Pancreas (tissue), 10 donors: Measurements from ENCODE around the gene PATE4. TPM values are rescaled to one million over a fixed set of nuclear protein-coding genes. Genes with fewer than 3 reads are reported as not detected.
"Not testable (repeated sequence)": the region's sequence is repeated elsewhere in the genome, so short reads cannot be mapped to it uniquely, and the experiment has no call there.

Experiments
- ATAC-seq, 4 donors: fragments of 200-7000 bp; cut with Tn5 transposase; one replicate each; pipeline versions ENCODE4 v1.8.0 to v1.9.1; 2020; ENCODE audit warnings: mild to moderate bottlenecking in 4 of 4, moderate library complexity in 4 of 4
- DNase-seq, 6 donors: peaks; one replicate each; pipeline ENCODE4 v3.0.0-alpha.2; 2020
- FAIRE-seq: peaks from 2 replicates; lab custom pipeline; 2012; peaks lifted over from hg19 to GRCh38; lab: Jason Lieb, UNC
- H3K27ac ChIP-seq, 4 donors: fragments of 200-600 bp; sonication (generic); 1 replicate in 3 of 4; 2 replicates in 1 of 4; pipeline versions ENCODE4 v1.5.0 to v1.8.0; 2020
- H3K27me3 ChIP-seq, 4 donors: fragments of 200-600 bp; one replicate each; pipeline ENCODE4 v1.8.0; 2021
- H3K36me3 ChIP-seq, 3 donors: fragments of 200-600 bp; sonication (generic) in 1 of 3; one replicate each; pipeline versions ENCODE4 v1.5.0 to v1.8.0; 2020 to 2021
- H3K4me1 ChIP-seq, 3 donors: fragments of 200-600 bp; one replicate each; pipeline ENCODE4 v1.8.0; 2021
- H3K4me3 ChIP-seq, 4 donors: fragments of 200-600 bp; sonication (generic) in 2 of 4; one replicate each; pipeline versions ENCODE4 v1.5.0 to v1.8.0; 2020 to 2021
- H3K9me3 ChIP-seq, 4 donors: fragments of 200-600 bp; one replicate each; pipeline ENCODE4 v1.8.0; 2021
- WGBS, 2 donors: extraction: QIAGEN DNeasy Blood & Tissue Kit; methylation state at CpG; one replicate each; pipeline ENCODE4 v1.1.7; 2013; 5-methylcytosine and 5-hydroxymethylcytosine counted together
- intact Hi-C, 3 donors: fragments of 100-400 bp; cut with DNase I; formaldehyde crosslinking; loops; one replicate each; pipeline versions ENCODE4 v1.11.1 to v1.14.2; 2022
- polyA plus RNA-seq, 2 donors: library from polyadenylated mRNA; stranded (reverse); fragments of 200-250 nt; gene quantifications; one replicate each; pipeline ENCODE4 v1.2.3, GENCODE V29; 2013
- total RNA-seq, 6 donors: library from RNA; stranded (reverse); fragmentation: NEBNext Ultra II Directional in 4 of 6; extraction: Animal tissue kit (Norgen Biotek cat#: 25700) in 4 of 6; gene quantifications; one replicate each; pipeline versions ENCODE4 v1.2.1 to v1.2.4, GENCODE V29; 2021 to 2023
- TF ChIP-seq, protein P1 (sequence below), 4 donors: fragments of 200-600 bp; sonication (generic) in 3 of 4; IDR thresholded peaks; one replicate each; pipeline versions ENCODE4 v1.5.0 to v1.8.0; 2021; ENCODE audit warnings: antibody characterized with exemption in 4 of 4
- donor health status: healthy with polysubstance abuse.
- donor health status: DM: no; HTN: no; CAD: no; lungs with moderate emphysema.
- donor health status: DM: no; HTN: no; CAD: no.
- donor health status: control.
- donor health status: control.
- donor health status: Bipolar disorder and iron deficiency.
- donor health status: DM: yes; HTN: yes; CAD: no.
- donor health status: DM: no; HTN: no; CAD: no.
- donor health status: DM: no; HTN: no; CAD: no.
- donor health status: DM: yes; HTN: yes; CAD: no.

Gene PATE4
- total and polyA plus RNA-seq, 8 donors: not detected

DNA sequence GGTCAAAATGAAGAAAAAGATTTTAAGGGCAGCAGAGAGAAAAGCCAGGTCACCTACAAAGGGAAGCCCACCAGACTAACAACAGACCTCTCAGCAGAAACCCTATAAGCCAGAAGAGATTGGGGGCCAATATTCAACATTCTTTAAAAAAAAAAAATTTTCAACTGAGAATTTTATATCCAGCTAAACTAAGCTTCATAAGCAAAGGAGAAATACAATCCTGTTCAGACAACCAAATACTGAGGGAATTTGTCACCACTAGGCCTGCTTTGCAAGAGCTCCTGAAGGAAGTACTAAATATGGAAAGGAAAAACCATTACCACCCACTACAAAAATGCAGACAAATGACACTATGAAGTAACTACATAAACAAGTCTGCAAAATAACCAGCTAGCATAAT lies 13.1 kb downstream of the PATE4 start:
- TF ChIP-seq, protein P1, sequence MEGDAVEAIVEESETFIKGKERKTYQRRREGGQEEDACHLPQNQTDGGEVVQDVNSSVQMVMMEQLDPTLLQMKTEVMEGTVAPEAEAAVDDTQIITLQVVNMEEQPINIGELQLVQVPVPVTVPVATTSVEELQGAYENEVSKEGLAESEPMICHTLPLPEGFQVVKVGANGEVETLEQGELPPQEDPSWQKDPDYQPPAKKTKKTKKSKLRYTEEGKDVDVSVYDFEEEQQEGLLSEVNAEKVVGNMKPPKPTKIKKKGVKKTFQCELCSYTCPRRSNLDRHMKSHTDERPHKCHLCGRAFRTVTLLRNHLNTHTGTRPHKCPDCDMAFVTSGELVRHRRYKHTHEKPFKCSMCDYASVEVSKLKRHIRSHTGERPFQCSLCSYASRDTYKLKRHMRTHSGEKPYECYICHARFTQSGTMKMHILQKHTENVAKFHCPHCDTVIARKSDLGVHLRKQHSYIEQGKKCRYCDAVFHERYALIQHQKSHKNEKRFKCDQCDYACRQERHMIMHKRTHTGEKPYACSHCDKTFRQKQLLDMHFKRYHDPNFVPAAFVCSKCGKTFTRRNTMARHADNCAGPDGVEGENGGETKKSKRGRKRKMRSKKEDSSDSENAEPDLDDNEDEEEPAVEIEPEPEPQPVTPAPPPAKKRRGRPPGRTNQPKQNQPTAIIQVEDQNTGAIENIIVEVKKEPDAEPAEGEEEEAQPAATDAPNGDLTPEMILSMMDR (IDR thresholded peaks at IDR 0.05): no peak
- no peak for DNase-seq
- Histone ChIP-seq H3K4me3 (no peak overlapping the region), H3K4me1 (no peaks in the 10 kb centered on the region), H3K36me3 (no peaks in the 10 kb centered on the region), H3K27me3 (no peaks in the 10 kb centered on the region), H3K9me3 (no peaks in the 10 kb centered on the region), H3K27ac (no peak overlapping the region)
- intact Hi-C loops: no loop called here
- FAIRE-seq: no peak
- no peak for ATAC-seq

DNA sequence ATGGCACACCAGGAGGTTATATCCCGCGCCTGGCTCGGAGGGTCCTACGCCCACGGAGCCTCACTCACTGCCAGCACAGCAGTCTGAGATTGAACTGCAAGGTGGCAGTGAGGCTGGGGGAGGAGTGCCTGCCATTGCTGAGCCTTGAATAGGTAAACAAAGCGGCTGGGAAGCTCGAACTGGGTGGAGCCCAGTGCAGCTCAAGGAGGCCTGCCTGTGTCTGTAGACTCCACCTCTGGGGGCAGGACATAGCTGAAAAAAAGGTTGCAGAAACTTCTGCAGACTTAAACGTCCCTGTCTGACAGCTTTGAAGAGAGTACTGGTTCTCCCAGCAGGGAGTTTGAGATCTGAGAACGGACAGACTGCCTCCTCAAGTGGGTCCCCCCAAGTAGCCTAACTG lies 24.6 kb downstream of the PATE4 start:
- intact Hi-C loops: not testable (repeated sequence)
- WGBS, 2 donors: 73 to 80% methylated on average over 9 of the region's 9 CpGs

DNA sequence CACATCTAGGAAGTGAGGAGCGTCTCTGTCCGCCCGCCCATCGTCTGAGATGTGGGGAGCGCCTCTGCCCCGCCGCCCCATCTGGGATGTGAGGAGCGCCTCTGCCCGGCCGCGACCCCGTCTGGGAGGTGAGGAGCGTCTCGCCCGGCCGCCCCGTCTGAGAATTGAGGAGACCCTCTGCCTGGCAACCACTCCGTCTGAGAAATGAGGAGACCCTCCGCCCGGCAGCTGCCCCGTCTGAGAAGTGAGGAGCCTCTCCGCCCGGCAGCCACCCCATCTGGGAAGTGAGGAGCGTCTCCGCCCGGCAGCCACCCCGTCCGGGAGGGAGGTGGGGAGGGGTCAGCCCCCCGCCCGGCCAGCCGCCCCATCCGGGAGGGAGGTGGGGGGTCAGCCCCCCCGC lies 29.7 kb downstream of the PATE4 start:
- H3K27ac ChIP-seq, H3K9me3 ChIP-seq, DNase-seq, ATAC-seq, H3K4me3 ChIP-seq, H3K4me1 ChIP-seq, intact Hi-C loops, FAIRE-seq, H3K27me3 ChIP-seq, H3K36me3 ChIP-seq: not testable (repeated sequence)
- WGBS, 2 donors: 95 to 100% methylated on average over 5 to 33 of the region's 33 CpGs

More for the DNA sequence above, 24.6 kb downstream of the PATE4 start:
- not testable (repeated sequence) for H3K9me3 ChIP-seq, H3K36me3 ChIP-seq, H3K27ac ChIP-seq, H3K27me3 ChIP-seq, H3K4me3 ChIP-seq, DNase-seq, ATAC-seq, H3K4me1 ChIP-seq, FAIRE-seq

DNA sequence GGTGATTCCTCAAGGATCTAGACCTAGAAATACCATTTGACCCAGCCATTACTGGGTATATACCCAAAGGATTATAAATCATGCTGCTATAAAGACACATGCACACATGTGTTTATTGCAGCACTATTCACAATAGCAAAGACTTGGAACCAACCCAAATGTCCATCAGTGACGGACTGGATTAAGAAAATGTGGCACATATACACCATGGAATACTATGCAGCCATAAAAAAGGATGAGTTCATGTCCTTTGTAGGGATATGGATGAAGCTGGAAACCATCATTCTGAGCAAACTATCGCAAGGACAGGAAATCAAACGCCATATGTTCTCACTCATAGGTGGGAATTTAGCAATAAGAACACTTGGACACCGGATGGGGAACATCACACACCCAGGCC lies 32.2 kb downstream of the PATE4 start:
- FAIRE-seq, H3K4me3 ChIP-seq: not testable (repeated sequence)
- WGBS, 2 donors: 88 to 93% methylated on average over 4 of the region's 4 CpGs

DNA sequence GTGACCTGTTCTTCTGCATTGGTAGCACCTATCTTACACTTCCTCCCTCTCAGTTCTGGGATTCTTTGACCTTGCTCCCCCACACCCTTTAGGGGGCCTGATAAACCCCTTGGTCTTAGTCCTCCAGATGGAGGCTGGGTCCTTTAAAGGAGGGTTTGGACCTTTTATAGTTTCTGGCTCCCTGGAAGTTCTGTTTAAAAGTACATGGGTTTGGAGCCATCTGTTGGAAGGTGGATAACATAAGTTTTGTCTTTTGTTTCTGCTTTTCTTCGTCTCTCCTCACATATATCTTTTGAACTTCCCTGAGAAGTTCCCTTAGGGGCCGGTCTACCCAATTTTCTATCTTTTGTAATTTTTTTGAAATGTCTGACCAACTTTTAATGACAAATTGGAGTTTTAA lies 36.4 kb downstream of the PATE4 start:
- Histone ChIP-seq H3K4me3 (no peak overlapping the region), H3K27me3 (no peaks in the 10 kb centered on the region), H3K36me3 (no peaks in the 10 kb centered on the region), H3K4me1 (no peaks in the 10 kb centered on the region), H3K9me3 (no peaks in the 10 kb centered on the region), H3K27ac (no peak overlapping the region)
- no peak for DNase-seq
- no peak for ATAC-seq
- intact Hi-C loops: no loop called here
- TF ChIP-seq, protein P1 (IDR thresholded peaks at IDR 0.05): no peak
- WGBS, 2 donors: 75 to 83% methylated on average over 2 of the region's 2 CpGs
- no peak for FAIRE-seq

More for the DNA sequence above, 32.2 kb downstream of the PATE4 start:
- DNase-seq, H3K9me3 ChIP-seq, H3K4me1 ChIP-seq, intact Hi-C loops, H3K36me3 ChIP-seq, H3K27me3 ChIP-seq, ATAC-seq, H3K27ac ChIP-seq: not testable (repeated sequence)

DNA sequence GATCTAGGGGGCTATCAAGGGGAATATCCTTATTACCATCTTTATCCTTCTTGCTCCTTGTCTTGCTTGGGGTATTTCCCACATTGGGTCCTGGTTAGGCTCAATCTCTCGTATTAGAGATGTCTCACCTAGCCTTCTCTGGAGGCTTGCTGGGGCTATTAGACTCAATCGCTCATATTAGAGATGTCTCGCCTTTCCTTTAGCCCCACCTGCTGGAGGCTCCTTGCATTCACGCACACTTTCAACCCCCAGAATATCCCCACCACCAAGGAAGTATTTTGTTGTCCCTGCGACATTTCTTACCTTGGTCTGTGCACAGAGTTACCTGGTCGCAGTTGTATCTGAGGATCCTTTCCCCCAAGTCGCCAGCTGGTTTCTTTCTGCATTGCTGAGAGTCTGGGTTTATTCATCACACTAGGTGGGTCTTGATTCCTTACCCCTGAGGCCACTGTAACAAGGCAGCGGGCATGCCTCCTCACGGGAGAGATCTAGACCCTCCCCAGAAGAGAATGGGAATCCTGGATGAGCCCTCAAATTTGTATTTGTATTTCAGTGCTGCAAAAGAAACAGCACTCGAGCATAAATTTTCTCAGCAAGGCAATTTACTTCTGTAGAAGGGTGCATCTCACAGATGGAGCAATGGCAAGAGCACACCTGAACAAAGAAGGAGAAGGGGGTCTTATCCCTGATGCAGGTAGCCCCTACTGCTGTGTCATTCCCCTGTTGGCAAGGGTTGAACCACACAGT lies 38.4 kb downstream of the PATE4 start:
- no peak overlapping the region for H3K27ac ChIP-seq
- intact Hi-C loops: no loop called here
- H3K27me3 ChIP-seq: no peaks in the 10 kb centered on the region
- 57 to 66% methylated on average over 10 of the region's 10 CpGs for WGBS, 2 donors
- TF ChIP-seq, protein P1 (IDR thresholded peaks at IDR 0.05): peak in 1 of 4 donors; percentile 24
- no peak overlapping the region for H3K4me3 ChIP-seq
- FAIRE-seq: no peak
- peak in 2 of 4 donors; percentile 34 to 46 for ATAC-seq
- H3K4me1 ChIP-seq: no peaks in the 10 kb centered on the region
- DNase-seq: peak in 2 of 6 donors; percentile 4 to 17
- no peaks in the 10 kb centered on the region for H3K36me3 ChIP-seq
- no peaks in the 10 kb centered on the region for H3K9me3 ChIP-seq
